Caco-2 (cell line): ENCODE data around the gene SARDH. TPM values are rescaled to one million over a fixed set of nuclear protein-coding genes. Genes with fewer than 3 reads are reported as not detected.

Experiments used
- BruUV-seq: library from RNA; stranded (reverse); fragments of 400-500 nt; replicated peaks from 2 replicates; lab custom pipeline; 2021; lab: Mats Ljungman, UMichigan
- CTCF ChIA-PET: fragments of 300-600 bp; sonication (Branson Sonifier 250); formaldehyde crosslinking; loops from one replicate; lab custom pipeline; 2022; ENCODE audit warnings: antibody characterized with exemption; lab: Charles Lee
- POLR2A ChIA-PET: fragments of 300-600 bp; sonication (Branson Sonifier 250); formaldehyde crosslinking; loops from one replicate; lab custom pipeline; 2022; ENCODE audit warnings: antibody characterized with exemption; lab: Charles Lee
- DNase-seq, 2 experiments: peaks; one replicate each; pipeline versions ENCODE4 v3.0.0 to v3.0.0-alpha.2; 2020 to 2022
- H3K27me3 ChIP-seq: replicated peaks from 2 replicates; pipeline ENCODE4 v1.6.0; 2011; ENCODE audit warnings: low read length; ENCODE audit not compliant: control insufficient read depth, insufficient read depth
- H3K36me3 ChIP-seq: 2 replicates; pipeline ENCODE4 v1.5.1; 2011; ENCODE audit warnings: low read length; ENCODE audit not compliant: control insufficient read depth, insufficient read depth
- H3K4me1 ChIP-seq: fragments of 250-450 bp; sonication (Bioruptor Pico); 2 replicates; pipeline ENCODE4 v1.5.1; 2020; ENCODE audit warnings: mild to moderate bottlenecking
- H3K4me3 ChIP-seq: 2 replicates; pipeline ENCODE4 v1.5.1; 2011; ENCODE audit warnings: low read depth, mild to moderate bottlenecking, control low read depth, low read length
- H3K9me3 ChIP-seq: fragments of 250-450 bp; sonication (Bioruptor Pico); 2 replicates; pipeline ENCODE4 v1.5.1; 2020; ENCODE audit warnings: mild to moderate bottlenecking, moderate library complexity
- H3K27ac Mint-ChIP-seq: one replicate; pipeline ENCODE4 v1.8.0; 2022; ENCODE audit warnings: mixed read lengths; ENCODE audit not compliant: unreplicated experiment
- H3K27me3 Mint-ChIP-seq: one replicate; pipeline ENCODE4 v1.8.0; 2022; ENCODE audit warnings: mixed read lengths; ENCODE audit not compliant: insufficient read depth, unreplicated experiment
- H3K36me3 Mint-ChIP-seq: one replicate; pipeline ENCODE4 v1.8.0; 2022; ENCODE audit warnings: mild to moderate bottlenecking, mixed read lengths; ENCODE audit not compliant: insufficient read depth, unreplicated experiment
- H3K4me1 Mint-ChIP-seq: one replicate; pipeline ENCODE4 v1.8.0; 2022; ENCODE audit warnings: low read depth, mixed read lengths; ENCODE audit not compliant: unreplicated experiment
- H3K4me3 Mint-ChIP-seq: one replicate; pipeline ENCODE4 v1.8.0; 2022; ENCODE audit warnings: mild to moderate bottlenecking, moderate library complexity, mixed read lengths; ENCODE audit not compliant: unreplicated experiment
- H3K9me3 Mint-ChIP-seq: one replicate; pipeline ENCODE4 v1.8.0; 2022; ENCODE audit warnings: mixed read lengths; ENCODE audit not compliant: unreplicated experiment
- CTCF ChIP-seq, 2 experiments: fragments of 200-600 bp in 1 of 2; IDR thresholded peaks; 1 replicate in 1 of 2; 2 replicates in 1 of 2; pipeline versions ENCODE4 v1.5.1 to v1.8.0; 2011 to 2022; ENCODE audit warnings: antibody characterized with exemption in 1 of 2, control low read depth in 1 of 2, inconsistent platforms in 1 of 2, low read depth in 1 of 2, low read length in 1 of 2, mild to moderate bottlenecking in 1 of 2, moderate library complexity in 1 of 2; ENCODE audit not compliant: insufficient read depth in 1 of 2, severe bottlenecking in 1 of 2, unreplicated experiment in 1 of 2
- intact Hi-C: fragments of 100-400 bp; cut with micrococcal nuclease; formaldehyde crosslinking; loops from one replicate; pipeline ENCODE4 v1.10.0; 2022; ENCODE audit not compliant: unreplicated experiment
- total RNA-seq: library from RNA; stranded (reverse); gene quantifications from 2 replicates; pipeline ENCODE4 v1.2.3, GENCODE V29; 2022

SARDH gene
- total RNA-seq, 1 experiment from 2014 or later = 0.36 TPM

- Histone ChIP-seq H3K4me3 (no peak overlapping the region), H3K27me3 (no peaks in the 10 kb centered on the region), H3K4me1 (0 out of 2 replicates have a peak, but pooled peaks cover 4% of the 10 kb centered on the region), H3K36me3 (no peaks in the 10 kb centered on the region), H3K9me3 (no peaks in the 10 kb centered on the region)
- intact Hi-C loops = no loop called here
- Mint-ChIP-seq H3K36me3 (no peaks in the 10 kb centered on the region), H3K4me1 (peaks cover 7% of the 10 kb centered on the region), H3K27ac (no peak overlapping the region), H3K27me3 (no peaks in the 10 kb centered on the region), H3K9me3 (no peaks in the 10 kb centered on the region), H3K4me3 (no peak overlapping the region)
- TF ChIP-seq CTCF (IDR thresholded peaks at IDR 0.05; ENCODE audit: insufficient read depth in 1 of 2, low read depth in 1 of 2, low read length in 1 of 2, severe bottlenecking in 1 of 2, unreplicated experiment in 1 of 2) = no peak
- ChIA-PET CTCF (no interaction called here), POLR2A (no interaction called here)
- BruUV-seq = no TSS peak
- DNase-seq = no peak
Observed at GRCh38 chr9:133703591-133704399, 34.4 kb downstream of the SARDH start.

GRCh38 chr9:133702798-133703590 lies 35.2 kb downstream of the SARDH start:
- intact Hi-C loops = no loop called here
- ChIA-PET CTCF (no interaction called here), POLR2A (no interaction called here)
- H3K4me3 Mint-ChIP-seq = no peak overlapping the region
- Histone ChIP-seq H3K4me3 (no peak overlapping the region), H3K36me3 (no peaks in the 10 kb centered on the region), H3K27me3 (no peaks in the 10 kb centered on the region), H3K4me1 (0 out of 2 replicates have a peak, but pooled peaks cover 4% of the 10 kb centered on the region), H3K9me3 (no peaks in the 10 kb centered on the region)
- no peak for DNase-seq
- H3K4me1 Mint-ChIP-seq = peaks cover 7% of the 10 kb centered on the region
- TF ChIP-seq CTCF (IDR thresholded peaks at IDR 0.05; ENCODE audit: insufficient read depth in 1 of 2, low read depth in 1 of 2, low read length in 1 of 2, severe bottlenecking in 1 of 2, unreplicated experiment in 1 of 2) = no peak
- BruUV-seq = no TSS peak
- no peaks in the 10 kb centered on the region for H3K36me3 Mint-ChIP-seq
- H3K9me3 Mint-ChIP-seq = no peaks in the 10 kb centered on the region
- peaks cover 3% of the 10 kb centered on the region for H3K27me3 Mint-ChIP-seq
- H3K27ac Mint-ChIP-seq = no peak overlapping the region

GRCh38 chr9:133701981-133702797 lies 36.0 kb downstream of the SARDH start:
- Mint-ChIP-seq H3K27ac (no peak overlapping the region), H3K4me1 (peaks cover 4% of the 10 kb centered on the region), H3K9me3 (no peaks in the 10 kb centered on the region), H3K27me3 (peaks cover 7% of the 10 kb centered on the region), H3K36me3 (no peaks in the 10 kb centered on the region), H3K4me3 (no peak overlapping the region)
- no TSS peak for BruUV-seq
- H3K4me1 ChIP-seq = 0 out of 2 replicates have a peak, but pooled peaks cover 2% of the 10 kb centered on the region
- TF ChIP-seq CTCF (IDR thresholded peaks at IDR 0.05; ENCODE audit: insufficient read depth in 1 of 2, low read depth in 1 of 2, low read length in 1 of 2, severe bottlenecking in 1 of 2, unreplicated experiment in 1 of 2) = no peak
- H3K27me3 ChIP-seq = no peaks in the 10 kb centered on the region
- H3K4me3 ChIP-seq = no peak overlapping the region
- intact Hi-C loops = no loop called here
- DNase-seq = no peak
- POLR2A ChIA-PET = no interaction called here
- no peaks in the 10 kb centered on the region for H3K36me3 ChIP-seq
- CTCF ChIA-PET = no interaction called here
- H3K9me3 ChIP-seq = no peaks in the 10 kb centered on the region
